Testis (tissue), 2 donors: ENCODE data around the gene RASGRF2.

Source experiments
- POLR2A ChIP-seq: fragments of 450-650 bp; IDR thresholded peaks from one replicate; pipeline ENCODE4 v1.6.1; 2017; ENCODE audit warnings: antibody characterized with exemption, mild to moderate bottlenecking, moderate library complexity
- TF ChIP-seq, protein P1 (sequence below), 3 experiments: fragments of 450-650 bp in 2 of 3; fragments of 200-600 bp in 1 of 3; sonication (generic) in 1 of 3; IDR thresholded peaks; one replicate each; pipeline ENCODE4 v1.5.1; 2016 to 2019; ENCODE audit warnings: antibody characterized with exemption in 3 of 3, mild to moderate bottlenecking in 2 of 3, moderate library complexity in 1 of 3

DNA sequence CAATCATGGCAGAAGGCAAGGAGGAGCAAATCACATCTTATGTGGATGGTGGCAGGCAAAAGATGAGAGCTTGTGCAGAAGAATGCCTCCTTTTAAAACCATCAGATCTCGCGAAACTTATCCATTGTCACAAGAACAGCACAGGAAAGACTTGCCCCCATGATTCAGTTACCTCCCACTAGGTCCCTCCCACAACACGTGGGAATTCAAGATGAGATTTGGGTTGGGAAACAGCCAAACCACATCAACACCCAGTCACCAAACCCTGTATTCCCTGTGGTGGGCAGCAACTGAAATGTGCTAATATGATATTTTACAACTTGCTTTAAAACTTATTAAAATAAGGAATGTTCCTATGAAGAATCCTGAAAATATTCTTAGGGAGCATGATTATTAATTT, 54.2 kb downstream of the RASGRF2 start:
- TF ChIP-seq, protein P1, sequence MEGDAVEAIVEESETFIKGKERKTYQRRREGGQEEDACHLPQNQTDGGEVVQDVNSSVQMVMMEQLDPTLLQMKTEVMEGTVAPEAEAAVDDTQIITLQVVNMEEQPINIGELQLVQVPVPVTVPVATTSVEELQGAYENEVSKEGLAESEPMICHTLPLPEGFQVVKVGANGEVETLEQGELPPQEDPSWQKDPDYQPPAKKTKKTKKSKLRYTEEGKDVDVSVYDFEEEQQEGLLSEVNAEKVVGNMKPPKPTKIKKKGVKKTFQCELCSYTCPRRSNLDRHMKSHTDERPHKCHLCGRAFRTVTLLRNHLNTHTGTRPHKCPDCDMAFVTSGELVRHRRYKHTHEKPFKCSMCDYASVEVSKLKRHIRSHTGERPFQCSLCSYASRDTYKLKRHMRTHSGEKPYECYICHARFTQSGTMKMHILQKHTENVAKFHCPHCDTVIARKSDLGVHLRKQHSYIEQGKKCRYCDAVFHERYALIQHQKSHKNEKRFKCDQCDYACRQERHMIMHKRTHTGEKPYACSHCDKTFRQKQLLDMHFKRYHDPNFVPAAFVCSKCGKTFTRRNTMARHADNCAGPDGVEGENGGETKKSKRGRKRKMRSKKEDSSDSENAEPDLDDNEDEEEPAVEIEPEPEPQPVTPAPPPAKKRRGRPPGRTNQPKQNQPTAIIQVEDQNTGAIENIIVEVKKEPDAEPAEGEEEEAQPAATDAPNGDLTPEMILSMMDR (IDR thresholded peaks at IDR 0.05): no peak
- TF ChIP-seq POLR2A: no peak
